Esophagus muscularis mucosa (tissue), 3 donors: ENCODE data around the gene FCER2.

Experiments used
- POLR2AphosphoS5 ChIP-seq, 2 donors: sonication (generic); formaldehyde crosslinking; IDR thresholded peaks; one replicate each; pipeline ENCODE4 v1.6.1; 2017; ENCODE audit warnings: antibody characterized with exemption in 2 of 2
- TF ChIP-seq, protein P1 (sequence below), 3 experiments: fragments of 200-600 bp in 2 of 3; fragments of 450-650 bp in 1 of 3; sonication (generic) in 2 of 3; IDR thresholded peaks; one replicate each; pipeline ENCODE4 v1.5.1; 2017 to 2019; ENCODE audit warnings: antibody characterized with exemption in 3 of 3, mild to moderate bottlenecking in 2 of 3, moderate library complexity in 1 of 3

DNA sequence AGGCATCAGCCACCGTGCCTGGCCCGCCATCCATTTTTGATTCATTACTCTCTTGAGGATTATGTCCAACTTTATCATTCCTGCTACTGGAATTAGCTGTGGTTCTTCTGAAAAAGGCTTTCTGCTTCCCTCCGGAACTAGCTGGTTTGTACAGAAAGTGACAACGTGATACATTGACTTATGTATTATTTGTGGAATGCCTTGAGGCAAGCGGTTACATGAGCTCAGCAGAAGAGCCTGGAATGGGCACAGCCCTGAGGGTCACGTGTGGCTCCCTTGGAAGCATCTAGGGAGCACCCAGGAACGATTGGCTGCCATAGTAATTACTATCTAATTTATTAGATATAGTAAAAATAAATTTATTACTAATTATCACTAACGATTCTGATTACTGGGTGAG is 47.5 kb downstream of the FCER2 start:
- no peak for TF ChIP-seq POLR2AphosphoS5 (IDR thresholded peaks at IDR 0.05)
- TF ChIP-seq, protein P1, sequence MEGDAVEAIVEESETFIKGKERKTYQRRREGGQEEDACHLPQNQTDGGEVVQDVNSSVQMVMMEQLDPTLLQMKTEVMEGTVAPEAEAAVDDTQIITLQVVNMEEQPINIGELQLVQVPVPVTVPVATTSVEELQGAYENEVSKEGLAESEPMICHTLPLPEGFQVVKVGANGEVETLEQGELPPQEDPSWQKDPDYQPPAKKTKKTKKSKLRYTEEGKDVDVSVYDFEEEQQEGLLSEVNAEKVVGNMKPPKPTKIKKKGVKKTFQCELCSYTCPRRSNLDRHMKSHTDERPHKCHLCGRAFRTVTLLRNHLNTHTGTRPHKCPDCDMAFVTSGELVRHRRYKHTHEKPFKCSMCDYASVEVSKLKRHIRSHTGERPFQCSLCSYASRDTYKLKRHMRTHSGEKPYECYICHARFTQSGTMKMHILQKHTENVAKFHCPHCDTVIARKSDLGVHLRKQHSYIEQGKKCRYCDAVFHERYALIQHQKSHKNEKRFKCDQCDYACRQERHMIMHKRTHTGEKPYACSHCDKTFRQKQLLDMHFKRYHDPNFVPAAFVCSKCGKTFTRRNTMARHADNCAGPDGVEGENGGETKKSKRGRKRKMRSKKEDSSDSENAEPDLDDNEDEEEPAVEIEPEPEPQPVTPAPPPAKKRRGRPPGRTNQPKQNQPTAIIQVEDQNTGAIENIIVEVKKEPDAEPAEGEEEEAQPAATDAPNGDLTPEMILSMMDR (IDR thresholded peaks at IDR 0.05), result no peak
